ENCODE data around the gene SHISA7.

GRCh38 chr19:55433292-55433691, 9.8 kb downstream of the SHISA7 start:
- TF ChIP-seq CTCF (conservative IDR thresholded peaks at IDR 0.05; ENCODE audit: low read depth, low read length): no peak
- no peak for TF ChIP-seq EZH2 (IDR thresholded peaks at IDR 0.05; ENCODE audit: low read length, unreplicated experiment)
- no peak for TF ChIP-seq EZH2phosphoT487 (IDR thresholded peaks at IDR 0.05; ENCODE audit: borderline replicate concordance, low read length)
